Keratinocyte (primary cell): Measurements from ENCODE around the gene KLHL3. TPM values are rescaled to one million over a fixed set of nuclear protein-coding genes. Genes with fewer than 3 reads are reported as not detected.

Source experiments
- DNase-seq: peaks from one replicate; pipeline ENCODE4 v3.0.0-alpha.2; 2011; ENCODE audit warnings: low read depth, missing footprints, low spot score
- FAIRE-seq: peaks from 2 replicates; lab custom pipeline; 2011; peaks lifted over from hg19 to GRCh38; lab: Jason Lieb, UNC
- H2AFZ ChIP-seq: 2 replicates; pipeline ENCODE4 v1.6.0; 2012; ENCODE audit warnings: low read length, control low read depth, inconsistent platforms; ENCODE audit not compliant: control insufficient read depth
- H3K27ac ChIP-seq: 2 replicates; pipeline ENCODE4 v1.5.1; 2011; ENCODE audit warnings: low read length; ENCODE audit not compliant: control insufficient read depth, insufficient read depth
- H3K27me3 ChIP-seq: 3 replicates; pipeline ENCODE4 v1.6.0; 2011; ENCODE audit warnings: low read length; ENCODE audit not compliant: control insufficient read depth, insufficient read depth; ENCODE audit errors: extremely low read depth
- H3K36me3 ChIP-seq, 2 experiments: 2 replicates in 1 of 2; 3 replicates in 1 of 2; pipeline ENCODE4 v1.5.1; 2011; ENCODE audit warnings: low read length in 2 of 2, mild to moderate bottlenecking in 1 of 2; ENCODE audit not compliant: control insufficient read depth in 2 of 2, insufficient read depth in 2 of 2; ENCODE audit errors: extremely low read depth in 1 of 2
- H3K4me1 ChIP-seq: 3 replicates; pipeline ENCODE4 v1.5.1; 2011; ENCODE audit warnings: low read length; ENCODE audit not compliant: control insufficient read depth, insufficient read depth; ENCODE audit errors: extremely low read depth
- H3K4me2 ChIP-seq: 3 replicates; pipeline ENCODE4 v1.6.0; 2011; ENCODE audit warnings: low read depth, low read length; ENCODE audit not compliant: control insufficient read depth, insufficient read depth; ENCODE audit errors: extremely low read depth
- H3K4me3 ChIP-seq, 3 experiments: fragments of 200-600 bp in 1 of 3; sonication (generic) in 1 of 3; 2 replicates in 2 of 3; 3 replicates in 1 of 3; pipeline ENCODE4 v1.5.1; 2011 to 2016; ENCODE audit warnings: low read length in 3 of 3, mild to moderate bottlenecking in 3 of 3, control low read depth in 2 of 3, inconsistent platforms in 1 of 3, low read depth in 1 of 3, mixed read lengths in 1 of 3, mixed run types in 1 of 3, moderate library complexity in 1 of 3; ENCODE audit not compliant: control insufficient read depth in 2 of 3, insufficient read depth in 2 of 3; ENCODE audit errors: extremely low read depth in 1 of 3
- H3K79me2 ChIP-seq: 2 replicates; pipeline ENCODE4 v1.6.0; 2012; ENCODE audit warnings: low read length; ENCODE audit not compliant: control insufficient read depth, insufficient read depth
- H3K9ac ChIP-seq: 3 replicates; pipeline ENCODE4 v1.6.0; 2011; ENCODE audit warnings: low read length; ENCODE audit not compliant: control insufficient read depth, insufficient read depth; ENCODE audit errors: extremely low read depth
- H3K9me1 ChIP-seq: 3 replicates; pipeline ENCODE4 v1.6.0; 2011; ENCODE audit warnings: low read length; ENCODE audit not compliant: control insufficient read depth, insufficient read depth; ENCODE audit errors: extremely low read depth
- H3K9me3 ChIP-seq: 2 replicates; pipeline ENCODE4 v1.5.1; 2012; ENCODE audit warnings: low read depth, low read length; ENCODE audit not compliant: control insufficient read depth
- H4K20me1 ChIP-seq: 3 replicates; pipeline ENCODE4 v1.6.0; 2011; ENCODE audit warnings: low read length; ENCODE audit not compliant: control insufficient read depth, insufficient read depth; ENCODE audit errors: extremely low read depth
- EZH2 ChIP-seq: IDR thresholded peaks from one replicate; pipeline ENCODE4 v1.6.1; 2012; ENCODE audit warnings: inconsistent platforms, mild to moderate bottlenecking, low read length, moderate library complexity
- dilution Hi-C: fragments of 300-500 bp; cut with MboI; formaldehyde crosslinking; loops from one replicate; pipeline ENCODE4 v1.7.0; 2020; ENCODE audit warnings: low sequenced_read_pairs; ENCODE audit not compliant: extremely low pct_ligation_motif_present
- polyA plus RNA-seq, 5 experiments: library from polyadenylated mRNA; depleted of rRNA in 3 of 5; stranded (reverse) in 3 of 5; stranded (forward) in 1 of 5; unstranded in 1 of 5; fragments of >200 nt; gene quantifications; 1 replicate in 1 of 5; 2 replicates in 3 of 5; 3 replicates in 1 of 5; pipeline versions ENCODE4 v1.2.1 to v1.2.3, GENCODE V29; 2011 to 2012; ENCODE audit warnings: missing spikeins in 2 of 5, low read depth in 1 of 5, low replicate concordance in 1 of 5
- TF ChIP-seq, protein P1 (sequence below), 3 experiments: IDR thresholded peaks in 1 of 3; conservative IDR thresholded peaks in 1 of 3; optimal IDR thresholded peaks in 1 of 3; 2 replicates in 2 of 3; 3 replicates in 1 of 3; pipeline versions ENCODE3 to v1.5.1; 2011; ENCODE audit warnings: low read length in 3 of 3, mild to moderate bottlenecking in 3 of 3, moderate library complexity in 2 of 3, control low read depth in 1 of 3, inconsistent platforms in 1 of 3; ENCODE audit not compliant: insufficient read depth in 2 of 3; ENCODE audit errors: extremely low read depth in 1 of 3

KLHL3 gene
- polyA plus RNA-seq, 1 donor (not counting 4 experiments of a cell fraction or from before 2014, with no cell fraction given): 2.5 TPM

DNA sequence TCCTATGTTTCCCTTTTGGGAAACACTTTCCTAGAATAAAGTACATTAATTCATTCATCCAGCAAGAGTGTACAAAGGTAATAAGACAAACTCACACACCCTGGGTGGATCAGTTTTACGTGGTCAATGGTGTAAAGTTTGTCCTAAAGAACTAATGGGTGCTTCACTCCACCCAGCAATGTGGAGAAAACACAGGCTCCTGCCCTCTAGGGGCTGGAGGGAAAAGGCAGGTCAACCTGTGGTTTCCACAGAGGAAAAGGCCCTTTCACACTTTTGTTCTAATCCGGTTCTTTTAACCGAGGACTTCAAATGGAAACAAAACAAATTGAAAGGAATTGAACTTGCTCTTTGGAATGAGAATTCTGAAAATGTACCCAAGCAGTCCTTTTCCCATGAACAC lies 155.9 kb downstream of the KLHL3 start:
- no peak for FAIRE-seq
- Histone ChIP-seq H2AFZ (no peak overlapping the region), H3K9ac (no peak overlapping the region), H3K9me3 (no peaks in the 10 kb centered on the region), H3K27me3 (no peaks in the 10 kb centered on the region), H3K9me1 (no peaks in the 10 kb centered on the region), H3K4me3 (no peak overlapping the region), H3K4me2 (no peak overlapping the region), H4K20me1 (no peaks in the 10 kb centered on the region), H3K4me1 (peaks cover 7% of the 10 kb centered on the region), H3K79me2 (no peaks in the 10 kb centered on the region), H3K27ac (no peak overlapping the region), H3K36me3 (no peaks in the 10 kb centered on the region)
- DNase-seq: no peak
- TF ChIP-seq EZH2: no peak
- TF ChIP-seq, protein P1, sequence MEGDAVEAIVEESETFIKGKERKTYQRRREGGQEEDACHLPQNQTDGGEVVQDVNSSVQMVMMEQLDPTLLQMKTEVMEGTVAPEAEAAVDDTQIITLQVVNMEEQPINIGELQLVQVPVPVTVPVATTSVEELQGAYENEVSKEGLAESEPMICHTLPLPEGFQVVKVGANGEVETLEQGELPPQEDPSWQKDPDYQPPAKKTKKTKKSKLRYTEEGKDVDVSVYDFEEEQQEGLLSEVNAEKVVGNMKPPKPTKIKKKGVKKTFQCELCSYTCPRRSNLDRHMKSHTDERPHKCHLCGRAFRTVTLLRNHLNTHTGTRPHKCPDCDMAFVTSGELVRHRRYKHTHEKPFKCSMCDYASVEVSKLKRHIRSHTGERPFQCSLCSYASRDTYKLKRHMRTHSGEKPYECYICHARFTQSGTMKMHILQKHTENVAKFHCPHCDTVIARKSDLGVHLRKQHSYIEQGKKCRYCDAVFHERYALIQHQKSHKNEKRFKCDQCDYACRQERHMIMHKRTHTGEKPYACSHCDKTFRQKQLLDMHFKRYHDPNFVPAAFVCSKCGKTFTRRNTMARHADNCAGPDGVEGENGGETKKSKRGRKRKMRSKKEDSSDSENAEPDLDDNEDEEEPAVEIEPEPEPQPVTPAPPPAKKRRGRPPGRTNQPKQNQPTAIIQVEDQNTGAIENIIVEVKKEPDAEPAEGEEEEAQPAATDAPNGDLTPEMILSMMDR (optimal IDR thresholded peaks at IDR 0.05 in 1 of 3, IDR thresholded peaks at IDR 0.05 in 1 of 3, conservative IDR thresholded peaks at IDR 0.05 in 1 of 3; ENCODE audit: extremely low read depth in 1 of 3, insufficient read depth in 2 of 3, low read length in 3 of 3): peak in 2 of 3 experiments; percentile 29 to 35
- dilution Hi-C loops: no loop called here

DNA sequence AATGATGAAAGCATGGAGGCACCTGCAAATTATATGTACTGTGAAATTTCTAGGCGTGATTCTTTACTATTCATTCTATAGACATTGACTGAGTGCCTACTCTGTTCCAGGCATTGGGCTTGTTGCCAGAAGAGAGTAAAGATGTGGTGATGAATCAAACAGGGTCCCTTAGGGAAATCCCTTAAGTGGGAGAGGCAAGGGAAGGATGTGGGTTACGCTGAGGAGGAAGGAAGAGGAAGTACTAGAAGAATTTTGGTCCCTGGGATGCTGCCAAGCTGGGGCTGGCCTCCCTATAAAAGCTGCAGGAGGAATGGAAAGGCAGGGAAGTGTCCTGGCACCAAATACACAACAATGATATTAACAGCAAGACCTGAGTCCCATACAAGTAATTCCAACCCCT lies 160.0 kb downstream of the KLHL3 start:
- H3K9me1 ChIP-seq: no peaks in the 10 kb centered on the region
- H2AFZ ChIP-seq: no peak overlapping the region
- H3K27ac ChIP-seq: no peak overlapping the region
- TF ChIP-seq, protein P1 (optimal IDR thresholded peaks at IDR 0.05 in 1 of 3, IDR thresholded peaks at IDR 0.05 in 1 of 3, conservative IDR thresholded peaks at IDR 0.05 in 1 of 3; ENCODE audit: extremely low read depth in 1 of 3, insufficient read depth in 2 of 3, low read length in 3 of 3): no peak
- TF ChIP-seq EZH2: no peak
- H3K4me2 ChIP-seq: no peak overlapping the region
- H3K4me1 ChIP-seq: peaks cover 16% of the 10 kb centered on the region
- no peaks in the 10 kb centered on the region for H3K9me3 ChIP-seq
- peak; percentile 48 for DNase-seq
- no peak overlapping the region for H3K4me3 ChIP-seq
- H4K20me1 ChIP-seq: no peaks in the 10 kb centered on the region
- dilution Hi-C loops: no loop called here
- peak; percentile 76 for FAIRE-seq
- H3K36me3 ChIP-seq: no peaks in the 10 kb centered on the region
- H3K9ac ChIP-seq: no peak overlapping the region
- H3K27me3 ChIP-seq: no peaks in the 10 kb centered on the region
- H3K79me2 ChIP-seq: no peaks in the 10 kb centered on the region
